Colonic mucosa (tissue), 4 donors: ENCODE data around the gene FBXL15. TPM values are rescaled to one million over a fixed set of nuclear protein-coding genes. Genes with fewer than 3 reads are reported as not detected.

Source experiments
- DNase-seq: peaks from one replicate; pipeline ENCODE4 v3.0.0-alpha.2; 2020
- H3K27ac ChIP-seq: fragments of 200-600 bp; one replicate; pipeline ENCODE4 v1.8.0; 2021
- H3K27me3 ChIP-seq: fragments of 200-600 bp; one replicate; pipeline ENCODE4 v1.8.0; 2021
- H3K36me3 ChIP-seq: fragments of 200-600 bp; one replicate; pipeline ENCODE4 v1.8.0; 2021
- H3K4me1 ChIP-seq: fragments of 200-600 bp; one replicate; pipeline ENCODE4 v1.8.0; 2021; ENCODE audit warnings: mild to moderate bottlenecking
- H3K4me3 ChIP-seq: fragments of 200-600 bp; one replicate; pipeline ENCODE4 v1.8.0; 2021
- H3K9ac ChIP-seq, 2 donors: one replicate each; pipeline ENCODE4 v1.7.0; 2013; ENCODE audit warnings: control low read depth in 2 of 2, low read depth in 2 of 2, low read length in 2 of 2
- H3K9me3 ChIP-seq: fragments of 200-600 bp; one replicate; pipeline ENCODE4 v1.8.0; 2021
- intact Hi-C: fragments of 100-400 bp; cut with DNase I; formaldehyde crosslinking; loops from one replicate; pipeline ENCODE4 v1.14.1; 2022
- total RNA-seq, 2 donors: library from RNA; stranded (reverse); fragmentation: NEBNext Ultra II Directional in 1 of 2; extraction: Animal tissue kit (Norgen Biotek cat#: 25700) in 1 of 2; gene quantifications; one replicate each; pipeline ENCODE4 v1.2.1, GENCODE V29; 2021
- TF ChIP-seq, protein P1 (sequence below): fragments of 200-600 bp; IDR thresholded peaks from one replicate; pipeline ENCODE4 v1.8.0; 2022; ENCODE audit warnings: antibody characterized with exemption, mild to moderate bottlenecking
- donor health status: healthy.
- donor health status: DM: no; HTN: no; CAD: no.
- donor health status: DM: no; HTN: no; CAD: no.

The FBXL15 gene
- total RNA-seq, 2 donors from 2014 or later: 23.7 to 37.3 TPM

DNA sequence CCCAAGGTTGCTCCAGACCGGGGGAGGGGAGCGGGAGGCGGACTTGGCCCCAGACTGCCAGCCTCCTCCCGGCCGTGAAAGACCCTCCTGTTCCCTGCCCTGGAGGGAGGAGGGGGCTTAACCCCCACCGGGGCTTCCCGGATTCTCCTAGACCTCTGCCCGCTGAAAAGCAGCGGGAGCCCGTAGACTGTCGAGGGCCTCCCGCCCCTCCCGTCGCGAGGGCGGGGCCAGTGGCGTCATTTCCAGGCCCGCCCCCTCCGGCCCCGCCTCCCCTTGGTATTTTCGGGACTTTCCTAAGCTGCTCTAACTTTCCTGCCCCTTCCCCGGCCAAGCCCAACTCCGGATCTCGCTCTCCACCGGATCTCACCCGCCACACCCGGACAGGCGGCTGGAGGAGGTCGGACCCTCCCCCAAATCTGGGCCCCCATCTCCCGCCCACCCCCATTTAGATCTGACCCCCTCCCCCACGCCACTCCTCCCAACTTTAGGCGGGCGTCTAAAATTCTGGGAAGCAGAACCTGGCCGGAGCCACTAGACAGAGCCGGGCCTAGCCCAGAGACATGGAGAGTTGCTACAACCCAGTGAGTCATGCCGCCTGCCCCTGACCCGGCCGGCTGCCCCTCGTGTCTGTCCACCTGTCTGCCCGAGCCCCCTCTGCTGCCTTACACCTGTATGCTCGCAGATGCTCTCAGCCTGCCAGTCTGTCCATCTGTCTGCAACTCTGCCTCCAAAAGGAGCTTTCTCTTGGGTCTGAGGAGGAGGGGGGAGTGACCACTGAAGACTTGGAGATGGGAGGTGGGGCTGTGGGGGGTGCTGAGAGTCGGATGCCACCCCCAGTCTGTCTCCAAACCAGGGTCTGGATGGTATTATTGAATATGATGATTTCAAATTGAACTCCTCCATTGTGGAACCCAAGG lies 25.0 kb upstream of the FBXL15 start, which contains the start of gene NFKB2:
Gene NFKB2, plus strand, starts transcription at position 306 of the 917 bp plus-strand sequence. Its CDS starts 255 bp downstream, at position 561.
- H3K4me1 ChIP-seq: peaks cover 11% of the 10 kb centered on the region

DNA sequence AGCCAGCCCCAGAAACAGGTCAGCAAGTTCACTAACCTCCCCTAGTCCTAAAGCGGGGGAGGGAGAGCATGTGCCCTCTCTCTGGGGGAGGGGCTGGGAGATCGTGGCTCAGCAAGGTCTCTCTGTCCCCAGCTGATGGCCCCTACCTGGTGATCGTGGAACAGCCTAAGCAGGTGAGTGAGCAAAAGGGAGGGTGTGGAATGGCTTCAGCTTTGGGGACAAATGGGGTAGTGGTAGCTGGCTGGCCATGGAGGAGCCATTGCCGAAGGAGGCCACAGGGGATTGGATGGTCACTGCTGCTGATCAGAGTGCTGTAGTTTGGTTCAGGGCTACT lies 24.4 kb upstream of the FBXL15 start:
- no peaks in the 10 kb centered on the region for H3K9me3 ChIP-seq
- H3K4me1 ChIP-seq: peaks cover 11% of the 10 kb centered on the region
- no peak for DNase-seq
- TF ChIP-seq, protein P1, sequence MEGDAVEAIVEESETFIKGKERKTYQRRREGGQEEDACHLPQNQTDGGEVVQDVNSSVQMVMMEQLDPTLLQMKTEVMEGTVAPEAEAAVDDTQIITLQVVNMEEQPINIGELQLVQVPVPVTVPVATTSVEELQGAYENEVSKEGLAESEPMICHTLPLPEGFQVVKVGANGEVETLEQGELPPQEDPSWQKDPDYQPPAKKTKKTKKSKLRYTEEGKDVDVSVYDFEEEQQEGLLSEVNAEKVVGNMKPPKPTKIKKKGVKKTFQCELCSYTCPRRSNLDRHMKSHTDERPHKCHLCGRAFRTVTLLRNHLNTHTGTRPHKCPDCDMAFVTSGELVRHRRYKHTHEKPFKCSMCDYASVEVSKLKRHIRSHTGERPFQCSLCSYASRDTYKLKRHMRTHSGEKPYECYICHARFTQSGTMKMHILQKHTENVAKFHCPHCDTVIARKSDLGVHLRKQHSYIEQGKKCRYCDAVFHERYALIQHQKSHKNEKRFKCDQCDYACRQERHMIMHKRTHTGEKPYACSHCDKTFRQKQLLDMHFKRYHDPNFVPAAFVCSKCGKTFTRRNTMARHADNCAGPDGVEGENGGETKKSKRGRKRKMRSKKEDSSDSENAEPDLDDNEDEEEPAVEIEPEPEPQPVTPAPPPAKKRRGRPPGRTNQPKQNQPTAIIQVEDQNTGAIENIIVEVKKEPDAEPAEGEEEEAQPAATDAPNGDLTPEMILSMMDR: no peak
- peak overlapping the region; percentile 74 to 95 for H3K9ac ChIP-seq
- H3K4me3 ChIP-seq: peak overlapping the region; percentile 73
- intact Hi-C loops: loop anchor here (5.0 to 10.0 kb wide), 2 partner anchors 169 to 199 kb away; partner anchors contain the start of gene ELOVL3
- H3K27ac ChIP-seq: peak overlapping the region; percentile 98
- H3K27me3 ChIP-seq: no peaks in the 10 kb centered on the region
- peaks cover 2% of the 10 kb centered on the region for H3K36me3 ChIP-seq

More for the DNA sequence above, 25.0 kb upstream of the FBXL15 start, which contains the start of gene NFKB2:
- peak; percentile 93 for DNase-seq
- no peaks in the 10 kb centered on the region for H3K27me3 ChIP-seq
- peak within 1 kb of the TSS; percentile 98 for H3K27ac ChIP-seq
- H3K9ac ChIP-seq: peak within 1 kb of the TSS; percentile 90 to 95
- H3K4me3 ChIP-seq: peak within 1 kb of the TSS; percentile 73
- intact Hi-C loops: loop anchor here (5.0 to 10.0 kb wide), 2 partner anchors 168 to 199 kb away; partner anchors contain the start of gene ELOVL3
- H3K9me3 ChIP-seq: no peaks in the 10 kb centered on the region
- TF ChIP-seq, protein P1: no peak
- H3K36me3 ChIP-seq: no peaks in the 10 kb centered on the region

DNA sequence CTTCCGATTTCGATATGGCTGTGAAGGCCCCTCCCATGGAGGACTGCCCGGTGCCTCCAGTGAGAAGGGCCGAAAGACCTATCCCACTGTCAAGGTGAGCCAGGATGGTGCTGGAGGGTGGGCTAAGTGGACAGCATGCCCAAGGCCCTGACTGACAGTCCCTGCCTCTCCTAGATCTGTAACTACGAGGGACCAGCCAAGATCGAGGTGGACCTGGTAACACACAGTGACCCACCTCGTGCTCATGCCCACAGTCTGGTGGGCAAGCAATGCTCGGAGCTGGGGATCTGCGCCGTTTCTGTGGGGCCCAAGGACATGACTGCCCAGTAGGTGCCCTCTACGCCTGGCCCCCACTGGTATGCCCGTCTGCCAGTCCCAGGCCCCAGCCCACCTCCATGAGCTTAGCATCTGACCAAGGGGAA lies 23.9 kb upstream of the FBXL15 start:
- peak overlapping the region; percentile 98 for H3K27ac ChIP-seq
- peak overlapping the region; percentile 74 to 95 for H3K9ac ChIP-seq
- H3K36me3 ChIP-seq: peaks cover 6% of the 10 kb centered on the region
- no peaks in the 10 kb centered on the region for H3K27me3 ChIP-seq
- H3K4me1 ChIP-seq: peaks cover 11% of the 10 kb centered on the region
- intact Hi-C loops: loop anchor here (5.0 to 10.0 kb wide), 2 partner anchors 169 to 198 kb away; partner anchors contain the start of gene ELOVL3
- no peaks in the 10 kb centered on the region for H3K9me3 ChIP-seq
- TF ChIP-seq, protein P1: no peak
- peak overlapping the region; percentile 73 for H3K4me3 ChIP-seq
- no peak for DNase-seq

DNA sequence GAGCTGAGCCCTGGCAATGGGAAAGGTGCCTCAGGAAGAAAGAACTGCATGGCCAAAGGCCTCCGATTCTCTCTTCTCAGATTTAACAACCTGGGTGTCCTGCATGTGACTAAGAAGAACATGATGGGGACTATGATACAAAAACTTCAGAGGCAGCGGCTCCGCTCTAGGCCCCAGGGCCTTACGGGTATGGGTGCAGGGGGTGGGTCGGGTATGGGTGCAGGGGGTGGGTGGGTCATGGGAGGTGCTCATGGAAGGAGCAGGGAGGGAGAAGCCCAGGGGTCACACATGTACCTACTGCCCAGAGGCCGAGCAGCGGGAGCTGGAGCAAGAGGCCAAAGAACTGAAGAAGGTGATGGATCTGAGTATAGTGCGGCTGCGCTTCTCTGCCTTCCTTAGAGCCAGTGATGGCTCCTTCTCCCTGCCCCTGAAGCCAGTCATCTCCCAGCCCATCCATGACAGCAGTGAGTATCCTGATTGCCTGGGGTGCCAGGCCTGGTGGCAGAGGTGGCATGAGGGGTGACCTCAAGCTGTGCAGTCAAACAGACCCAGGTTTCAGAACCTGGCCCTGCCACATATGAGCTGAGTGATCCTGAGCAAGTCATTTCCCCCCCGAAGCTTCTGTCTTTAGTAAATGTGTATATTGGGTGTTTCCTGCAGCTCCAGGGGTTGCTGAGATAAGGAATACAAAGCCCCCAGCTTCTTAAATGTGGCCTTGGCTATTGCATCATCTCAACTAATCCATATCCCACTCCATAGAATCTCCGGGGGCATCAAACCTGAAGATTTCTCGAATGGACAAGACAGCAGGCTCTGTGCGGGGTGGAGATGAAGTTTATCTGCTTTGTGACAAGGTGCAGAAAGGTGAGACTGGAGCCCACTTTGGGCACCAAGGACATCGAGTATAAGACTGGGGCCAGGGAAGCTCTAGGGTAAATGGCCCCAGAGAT lies 23.1 kb upstream of the FBXL15 start:
- peak overlapping the region; percentile 98 for H3K27ac ChIP-seq
- peaks cover 11% of the 10 kb centered on the region for H3K4me1 ChIP-seq
- no peak for DNase-seq

More for the DNA sequence above, 23.1 kb upstream of the FBXL15 start:
- Histone ChIP-seq H3K27me3 (no peaks in the 10 kb centered on the region), H3K36me3 (peaks cover 6% of the 10 kb centered on the region), H3K4me3 (peak overlapping the region; percentile 73), H3K9ac (no peak overlapping the region), H3K9me3 (no peaks in the 10 kb centered on the region)
- intact Hi-C loops: loop anchor here (5.0 to 10.0 kb wide), 2 partner anchors 170 to 197 kb away; partner anchors contain the start of gene ELOVL3
- TF ChIP-seq, protein P1: no peak
